Activated CD8-positive, alpha-beta memory T cell treated with anti-CD3 and anti-CD28 coated beads, Interleukin-2, amount 50 U/mL, for 4 hours (primary cell): ENCODE results near the gene CDK4.

ENCODE experiments used
- DNase-seq: peaks from one replicate; pipeline ENCODE4 v3.0.0-alpha.2; 2020

The CDK4 gene

DNA sequence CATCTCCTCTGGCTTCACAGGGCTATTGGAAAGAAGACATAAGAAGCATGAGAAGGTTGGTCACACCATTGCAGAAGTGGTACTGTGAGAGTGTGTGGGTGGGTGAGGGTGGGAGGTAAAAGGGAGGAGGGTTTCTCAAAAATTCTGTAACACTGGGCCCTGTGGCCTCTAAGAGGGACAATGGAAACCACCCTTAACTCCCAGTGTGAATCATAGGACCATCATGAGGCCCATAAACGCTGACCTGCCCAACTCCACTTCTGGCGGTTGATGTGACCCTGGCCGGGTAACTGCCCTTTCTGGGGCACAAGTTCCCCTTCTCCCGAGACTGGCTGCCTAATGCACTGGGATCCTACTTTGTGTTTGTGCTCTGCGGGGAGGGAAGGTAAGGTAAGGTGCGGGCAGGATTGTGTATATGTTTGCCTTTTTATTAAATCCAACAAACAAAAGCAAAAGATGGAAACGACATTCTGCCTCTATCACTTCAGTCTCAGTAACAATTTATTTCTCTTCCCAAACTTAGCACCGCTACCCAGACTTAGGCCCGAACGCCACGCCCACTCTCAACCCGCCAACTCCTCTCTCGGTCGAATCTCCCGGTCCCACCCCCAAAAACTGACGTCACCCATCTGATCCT, 19.2 kb upstream of the CDK4 start:
- peak; percentile 90 for DNase-seq

- no peak for DNase-seq
These were observed 18.6 kb upstream of the CDK4 start for GRCh38 chr12:57770734-57771133.

- no peak for DNase-seq
These were observed 17.5 kb upstream of the CDK4 start for GRCh38 chr12:57769594-57769993.

DNA sequence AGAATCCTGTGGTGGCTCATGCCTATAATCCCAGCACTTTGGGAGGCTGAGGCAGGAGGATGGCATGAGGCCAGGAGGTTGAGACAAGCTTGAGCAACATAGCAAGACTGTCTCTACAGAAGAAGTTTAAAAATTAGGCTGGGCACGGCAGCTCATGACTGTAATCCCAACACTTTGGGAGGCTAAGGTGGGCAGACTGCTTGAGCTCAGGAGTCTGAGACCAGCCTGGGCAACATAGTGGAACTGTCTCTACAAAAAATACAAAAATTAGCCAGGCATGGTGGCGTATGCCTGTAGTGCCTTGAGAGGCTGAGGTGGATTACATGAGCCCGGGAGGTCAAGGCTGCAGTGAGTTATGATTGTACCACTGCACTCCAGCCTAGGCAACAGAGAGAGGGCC, 15.8 kb upstream of the CDK4 start:
- DNase-seq, result no peak

DNA sequence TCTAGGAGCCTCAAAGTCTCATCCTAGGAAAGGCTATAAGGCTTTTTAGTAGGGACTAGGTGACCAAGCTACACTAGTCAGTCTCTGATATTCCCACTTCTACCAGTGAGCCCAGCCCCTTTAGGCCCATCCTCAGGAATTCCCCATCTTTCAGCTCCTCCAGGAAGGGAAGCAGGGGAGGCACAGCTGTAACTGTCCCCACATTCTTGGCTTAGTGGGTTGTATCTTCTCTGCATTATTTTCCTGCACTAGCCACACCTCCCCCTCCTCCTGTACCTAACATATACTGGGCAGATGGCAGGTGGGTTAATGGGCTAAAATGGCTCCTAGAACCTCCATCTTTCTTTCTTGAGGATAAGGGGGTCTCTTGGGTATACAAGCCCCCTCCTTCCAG, 15.2 kb upstream of the CDK4 start:
- DNase-seq, result no peak

- DNase-seq, result no peak
These were observed 14.6 kb upstream of the CDK4 start, which contains the start of gene CYP27B1 for GRCh38 chr12:57766464-57767304. Gene CYP27B1, minus strand, starts transcription at chr12:57767078. Its CDS starts 37 bp downstream, at chr12:57767041.

- DNase-seq, result no peak
These were observed 13.8 kb upstream of the CDK4 start for GRCh38 chr12:57765698-57766463.

DNA sequence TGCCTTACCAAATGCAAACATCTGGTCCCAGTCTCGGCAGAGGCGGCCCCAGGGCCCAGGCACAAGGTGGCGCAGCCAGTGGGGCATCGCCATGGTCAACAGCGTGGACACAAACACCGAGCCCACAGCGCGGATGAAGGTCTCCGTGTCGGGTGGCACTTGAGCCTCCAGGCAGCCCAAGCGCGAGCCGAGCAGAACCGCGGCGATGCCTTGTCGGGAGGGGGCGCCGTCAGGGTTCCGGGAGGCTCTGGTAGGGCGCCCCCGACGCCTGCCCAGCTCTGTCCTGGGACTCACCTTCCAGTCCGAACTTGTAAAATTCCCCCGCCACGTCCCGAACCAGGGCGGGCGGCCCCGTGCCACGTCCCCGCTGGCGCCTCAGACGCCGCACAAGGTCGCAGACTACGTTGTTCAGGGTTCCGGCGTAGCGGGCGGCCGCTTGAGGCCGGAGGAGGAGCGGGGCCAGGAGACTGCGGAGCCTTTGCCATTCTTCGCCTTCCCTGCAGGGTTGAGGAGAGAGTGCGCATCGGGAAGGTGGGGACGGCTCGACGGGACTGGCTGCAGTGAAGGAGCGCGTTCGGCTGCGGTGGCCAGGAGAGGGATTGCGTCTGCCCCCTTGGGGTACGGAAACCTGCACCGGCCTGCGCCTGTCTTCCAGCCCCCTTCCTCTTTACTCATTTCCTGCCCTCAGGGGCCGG, 13.0 kb upstream of the CDK4 start:
- DNase-seq, result peak; percentile 67

GRCh38 chr12:57764662-57765002, 12.5 kb upstream of the CDK4 start:
- no peak for DNase-seq

DNA sequence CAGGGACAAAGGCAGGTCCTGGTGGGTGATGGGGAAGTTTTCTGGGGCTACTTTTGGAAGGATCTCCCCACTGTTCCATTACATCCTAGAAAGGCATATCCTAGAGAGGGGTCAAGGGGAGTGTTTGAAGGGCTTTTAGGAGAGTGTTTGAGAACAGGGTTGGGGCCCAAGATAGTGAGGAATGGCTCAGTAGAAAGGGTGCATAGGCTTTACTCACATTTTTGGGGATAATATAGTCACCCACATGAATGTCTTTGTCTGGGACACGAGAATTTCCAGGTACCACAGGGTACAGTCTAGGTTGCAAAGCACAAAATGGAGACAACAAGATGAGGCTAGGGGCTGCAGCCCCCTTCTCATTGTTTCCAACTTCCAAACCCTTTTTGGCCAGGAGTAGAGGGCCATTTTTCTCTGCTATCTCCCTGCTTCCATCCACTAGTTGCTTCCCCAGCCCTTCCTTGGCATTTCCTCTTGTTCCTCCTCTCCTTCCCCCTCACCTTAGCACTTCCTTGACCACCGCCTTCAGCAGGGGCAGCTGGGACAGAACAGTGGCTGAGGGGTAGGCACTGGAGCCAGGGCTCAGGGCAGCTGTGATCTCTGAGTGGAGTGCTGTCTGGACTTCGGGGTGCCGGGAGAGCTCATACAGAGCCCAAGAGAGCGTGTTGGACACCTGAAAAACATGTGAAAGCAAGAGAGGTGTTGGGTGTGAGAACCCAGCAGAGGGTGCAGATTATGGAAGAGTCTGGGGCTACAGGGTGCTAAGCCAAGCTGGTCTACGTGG, 12.0 kb upstream of the CDK4 start:
- no peak for DNase-seq

- DNase-seq, result no peak
These were observed 10.4 kb upstream of the CDK4 start for GRCh38 chr12:57762463-57762862.

GRCh38 chr12:57761391-57761998, 9.4 kb upstream of the CDK4 start:
- DNase-seq, result no peak

- no peak for DNase-seq
These were observed 8.4 kb upstream of the CDK4 start for GRCh38 chr12:57760347-57760982.

GRCh38 chr12:57759360-57759980, 7.4 kb upstream of the CDK4 start:
- peak; percentile 46 for DNase-seq

GRCh38 chr12:57758552-57759359, 6.6 kb upstream of the CDK4 start:
- no peak for DNase-seq

- no peak for DNase-seq
These were observed 5.7 kb upstream of the CDK4 start for GRCh38 chr12:57757771-57758170.

DNA sequence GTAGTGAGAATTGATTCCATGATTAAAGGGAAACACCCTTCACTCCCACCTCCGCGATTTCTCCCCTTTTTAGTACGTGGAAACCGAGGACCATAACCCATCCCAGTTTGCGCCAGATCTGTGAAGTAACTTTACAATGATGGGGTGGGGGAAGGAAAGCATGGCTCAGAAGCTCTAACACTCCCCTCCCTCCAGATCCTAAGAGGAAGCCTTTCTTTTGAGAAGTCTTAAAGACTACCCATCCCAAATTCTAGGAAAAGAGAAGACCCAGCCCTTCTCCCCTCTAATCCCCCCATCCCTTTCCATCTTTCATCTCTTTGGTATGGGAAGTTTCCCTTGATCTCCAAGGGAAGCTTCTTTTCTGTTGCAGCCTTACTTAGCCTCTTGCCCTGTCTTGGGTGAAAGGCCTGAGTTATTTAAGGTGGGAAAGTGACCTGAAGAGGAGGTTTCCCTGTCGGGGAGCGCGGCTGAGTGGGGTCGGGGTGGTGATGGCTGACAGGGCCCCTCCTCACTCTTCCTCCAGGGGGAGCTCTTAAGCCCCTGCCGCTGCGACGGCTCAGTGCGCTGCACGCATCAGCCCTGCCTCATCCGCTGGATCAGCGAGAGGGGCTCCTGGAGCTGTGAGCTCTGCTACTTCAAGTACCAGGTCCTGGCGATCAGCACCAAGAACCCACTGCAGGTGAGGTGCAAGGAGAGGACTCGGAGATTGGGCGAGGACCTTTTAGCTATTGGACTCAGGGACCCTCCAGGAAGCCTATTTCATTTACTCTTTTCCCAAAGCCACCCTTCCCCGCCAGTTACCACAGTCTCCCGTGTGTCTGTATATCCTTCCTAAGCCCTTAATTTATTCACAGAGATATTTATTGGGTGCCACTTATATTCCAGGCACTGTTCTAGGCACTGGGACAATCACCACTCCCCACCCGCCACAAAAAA, 4.6 kb upstream of the CDK4 start:
- peak; percentile 72 for DNase-seq

DNA sequence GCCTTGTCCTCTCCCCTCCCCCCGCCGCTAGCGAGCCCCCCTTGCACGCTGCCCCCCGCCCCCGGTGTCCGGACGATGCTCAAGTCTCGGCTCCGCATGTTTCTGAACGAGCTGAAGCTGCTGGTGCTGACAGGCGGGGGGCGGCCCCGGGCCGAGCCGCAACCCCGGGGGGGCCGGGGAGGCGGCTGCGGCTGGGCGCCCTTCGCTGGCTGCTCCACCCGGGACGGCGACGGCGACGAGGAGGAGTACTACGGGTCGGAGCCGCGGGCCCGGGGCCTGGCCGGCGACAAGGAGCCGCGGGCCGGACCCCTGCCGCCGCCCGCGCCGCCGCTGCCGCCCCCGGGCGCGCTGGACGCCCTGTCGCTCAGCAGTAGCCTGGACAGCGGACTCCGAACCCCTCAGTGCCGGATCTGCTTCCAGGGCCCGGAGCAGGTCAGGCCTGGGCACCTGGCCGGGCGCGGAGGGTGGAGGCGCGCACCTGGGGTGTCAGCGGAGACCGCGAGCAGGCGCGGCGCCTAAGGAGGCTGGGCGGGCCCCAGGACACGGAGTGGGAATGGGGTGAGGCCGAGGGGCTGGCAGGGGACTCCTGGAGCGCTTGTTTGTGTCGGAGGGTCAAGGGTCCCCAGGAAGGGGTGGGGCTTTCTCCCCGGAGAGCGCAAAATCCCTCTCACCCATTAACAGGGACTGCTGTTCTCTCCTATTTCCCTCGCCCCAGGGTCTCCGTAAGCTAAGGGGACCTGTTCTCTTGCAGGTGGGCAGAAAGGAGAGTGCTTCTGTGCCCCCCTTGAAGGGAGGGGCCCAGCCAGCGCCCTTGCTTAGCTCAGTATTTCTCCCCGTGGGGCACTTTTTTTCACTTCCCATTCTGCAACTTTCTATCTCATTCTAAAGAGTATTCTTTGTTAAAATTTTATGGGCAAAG, 3.6 kb upstream of the CDK4 start:
- peak; percentile 45 for DNase-seq
